GM19328 (cell line): ENCODE measurements around the gene TNIK.
A peak's percentile ranks its signal among the peaks of the same experiment; 100 is the strongest.

Experiments
- ATAC-seq: cut with Tn5 transposase; IDR thresholded peaks from one replicate; pipeline ENCODE4 v1.9.1; 2021; ENCODE audit warnings: mild to moderate bottlenecking, moderate library complexity; ENCODE audit not compliant: unreplicated experiment

The TNIK gene

DNA sequence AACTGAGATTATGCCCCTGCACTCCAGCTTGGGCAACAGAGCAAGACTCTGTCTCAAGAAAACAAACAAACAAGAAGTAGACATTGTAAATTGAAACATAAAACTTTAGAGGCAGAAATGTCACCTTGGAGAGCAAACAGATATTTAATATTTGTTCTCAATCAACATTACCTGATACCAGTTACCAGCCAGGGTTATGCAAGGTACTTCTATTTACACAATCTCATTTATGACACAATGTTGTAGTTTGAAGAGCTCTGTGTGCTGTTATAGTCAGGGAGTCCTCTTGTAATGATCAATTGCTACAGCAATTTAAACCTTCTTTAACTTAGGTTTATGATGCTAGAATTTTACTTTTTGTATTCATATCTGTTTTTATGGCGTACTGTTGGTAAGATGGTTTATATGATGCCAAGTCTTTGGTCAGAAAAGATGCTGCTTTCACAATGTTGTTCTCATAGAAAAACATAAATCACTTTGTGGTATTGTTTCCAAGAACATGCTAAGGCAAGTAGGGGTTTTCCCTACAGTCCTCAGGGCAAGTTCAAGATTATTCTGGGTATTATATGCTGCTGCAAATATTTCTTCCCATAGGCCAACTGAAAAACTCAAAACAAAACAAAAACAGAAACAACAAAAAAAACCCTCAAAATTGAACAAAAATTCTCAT is 173.5 kb downstream of the TNIK start:
- no peak for ATAC-seq

DNA sequence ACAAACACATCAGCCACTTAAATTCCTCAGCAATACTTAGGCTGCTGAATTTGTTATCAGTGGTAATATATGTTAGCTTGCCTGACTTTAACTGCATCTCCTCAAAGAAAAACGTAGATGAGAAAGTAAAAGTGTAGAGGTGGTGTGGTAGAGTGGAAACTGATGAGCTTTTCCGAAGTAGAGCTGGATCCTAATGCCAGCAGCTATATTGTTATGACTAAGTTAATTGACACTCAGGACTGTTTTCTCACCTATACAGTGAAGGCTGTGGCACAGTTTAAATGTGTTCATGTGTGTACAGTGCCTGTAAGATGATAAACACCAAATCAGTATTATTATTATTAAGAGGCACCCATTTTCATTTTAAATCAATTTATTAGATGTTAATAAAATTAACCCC is 174.9 kb downstream of the TNIK start:
- no peak for ATAC-seq

DNA sequence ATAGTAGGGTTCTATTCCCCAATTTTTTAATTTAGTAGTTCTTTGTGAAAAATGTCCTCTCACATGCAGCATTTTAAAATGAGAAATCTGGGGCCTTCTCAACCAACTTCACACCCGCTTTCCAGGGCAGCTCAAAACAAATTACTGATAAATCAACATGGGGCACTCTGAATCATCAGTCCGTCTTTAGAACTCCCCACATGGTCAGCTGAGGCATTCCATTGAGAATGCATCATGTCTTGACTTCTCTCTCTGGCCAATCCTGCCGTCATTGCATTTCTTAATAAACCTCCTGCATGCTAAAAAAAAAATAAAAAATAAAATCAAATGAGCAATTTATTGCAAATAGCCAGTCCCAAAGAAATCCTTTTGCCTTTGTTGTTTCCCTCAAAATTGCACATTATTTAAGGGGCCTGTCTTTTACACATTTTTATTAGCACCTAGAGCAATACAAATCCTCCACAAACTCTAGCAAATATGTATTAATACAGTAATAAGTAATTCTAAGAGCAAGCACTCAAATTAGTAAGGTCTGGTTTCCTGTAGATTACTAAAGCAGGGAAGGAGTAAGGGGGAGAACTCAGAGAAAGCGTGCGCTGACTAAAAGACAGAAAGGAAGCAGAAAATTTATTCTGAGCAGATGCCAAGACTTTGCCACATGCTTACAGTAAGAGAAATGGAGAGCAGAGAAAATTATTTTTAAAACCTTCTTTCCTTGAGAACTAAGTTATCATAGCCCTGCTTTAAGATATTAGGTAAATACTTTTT is 175.7 kb downstream of the TNIK start:
- peak; percentile 36 for ATAC-seq

DNA sequence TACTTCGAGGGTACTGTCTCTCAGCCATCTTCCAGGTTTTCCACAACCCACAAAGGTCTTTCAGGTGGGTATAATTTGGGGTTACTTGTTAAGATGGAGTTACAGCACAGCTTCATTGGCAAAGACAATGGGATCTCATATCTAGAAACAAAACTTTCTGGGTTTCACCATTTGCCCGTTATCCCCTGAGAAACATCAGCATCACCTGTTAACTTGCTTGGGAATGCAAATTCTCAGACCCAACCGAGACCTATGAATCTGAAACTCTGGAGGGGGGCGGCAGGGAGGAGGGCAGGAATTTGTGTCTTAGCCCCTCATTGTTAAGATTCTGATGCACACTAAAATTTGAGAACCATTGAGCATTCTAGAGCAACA is 176.4 kb downstream of the TNIK start:
- no peak for ATAC-seq

DNA sequence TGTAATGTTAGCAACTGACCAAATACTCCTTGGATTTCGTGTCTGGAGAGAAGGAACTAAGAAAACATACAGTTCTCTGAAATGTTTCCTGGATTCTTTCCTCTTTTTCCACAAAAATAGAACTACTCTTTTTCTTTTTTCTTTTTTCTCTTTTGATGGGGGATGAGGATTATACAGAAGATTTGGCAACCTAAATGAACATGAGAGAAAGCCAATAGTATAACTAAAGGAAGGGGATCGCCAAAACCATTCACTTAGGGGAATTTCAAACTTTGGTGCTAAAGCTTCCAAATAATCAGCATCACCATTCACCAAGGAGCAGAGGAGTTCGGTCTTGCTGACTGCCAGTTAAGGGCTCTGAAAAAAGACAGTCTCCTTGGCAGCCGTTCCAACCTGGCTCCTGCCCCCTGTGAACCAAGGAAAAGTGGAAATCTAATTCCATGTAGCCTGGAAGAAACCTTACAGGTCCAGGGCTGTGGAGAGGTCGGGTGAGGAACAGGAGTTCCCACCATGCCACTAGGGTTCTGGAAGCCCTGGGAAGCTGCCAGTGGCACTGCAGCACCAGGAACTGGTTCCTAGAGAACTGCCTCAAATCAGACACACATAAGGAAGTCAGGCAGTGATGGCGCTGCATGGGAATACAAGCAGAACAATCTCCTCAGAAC is 176.9 kb downstream of the TNIK start:
- no peak for ATAC-seq

DNA sequence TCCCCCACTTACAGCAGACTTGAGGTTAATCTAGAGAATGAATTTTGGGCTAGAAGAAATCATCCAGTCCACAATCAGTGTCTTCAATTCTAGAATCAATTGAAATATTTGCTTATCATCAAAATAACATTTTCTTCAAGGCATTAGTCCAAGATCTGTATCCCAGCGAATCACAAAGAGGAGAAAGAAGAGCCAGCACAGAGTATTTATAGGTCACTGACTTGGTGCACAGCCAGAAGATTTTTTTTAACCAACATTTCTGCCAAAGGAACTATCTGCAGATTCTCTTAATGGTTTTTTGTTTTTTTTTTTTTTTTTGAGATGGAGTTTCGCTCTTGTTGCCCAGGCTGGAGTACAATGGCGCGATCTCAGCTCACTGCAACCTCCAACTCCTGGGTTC is 178.2 kb downstream of the TNIK start:
- ATAC-seq: no peak

DNA sequence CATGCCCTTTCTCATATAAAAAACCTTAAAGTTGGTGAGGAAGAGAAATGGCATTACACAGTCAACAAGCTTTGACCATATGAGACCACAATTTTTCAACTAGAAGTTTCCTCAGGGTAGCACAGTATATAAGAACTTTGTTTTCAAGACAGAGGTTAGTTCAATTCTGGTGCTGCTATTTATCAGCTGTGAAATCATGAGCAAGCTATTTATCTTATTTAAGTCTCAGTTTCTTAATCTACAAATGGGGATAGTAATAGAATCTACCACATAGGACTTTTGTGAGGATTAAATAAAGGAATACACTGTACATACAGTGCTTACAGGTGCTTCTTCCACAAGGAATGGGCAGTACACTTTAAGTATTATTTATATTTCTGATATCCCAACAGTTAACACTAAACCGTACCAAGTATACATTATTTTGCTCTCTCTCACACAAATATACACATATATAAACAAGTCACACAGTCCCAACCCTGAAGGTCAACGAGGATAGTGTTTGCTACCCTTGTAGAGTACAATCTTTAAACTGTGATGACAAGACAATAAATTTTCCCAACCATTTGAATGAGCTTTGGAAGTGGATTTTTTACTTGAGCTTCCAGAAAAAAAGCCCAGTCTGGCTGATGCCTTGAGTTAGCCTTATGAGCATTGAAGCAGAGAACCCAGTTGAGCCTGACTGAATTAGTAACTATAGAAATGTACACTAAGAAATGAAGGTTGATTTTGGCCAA is 178.8 kb downstream of the TNIK start:
- no peak for ATAC-seq

DNA sequence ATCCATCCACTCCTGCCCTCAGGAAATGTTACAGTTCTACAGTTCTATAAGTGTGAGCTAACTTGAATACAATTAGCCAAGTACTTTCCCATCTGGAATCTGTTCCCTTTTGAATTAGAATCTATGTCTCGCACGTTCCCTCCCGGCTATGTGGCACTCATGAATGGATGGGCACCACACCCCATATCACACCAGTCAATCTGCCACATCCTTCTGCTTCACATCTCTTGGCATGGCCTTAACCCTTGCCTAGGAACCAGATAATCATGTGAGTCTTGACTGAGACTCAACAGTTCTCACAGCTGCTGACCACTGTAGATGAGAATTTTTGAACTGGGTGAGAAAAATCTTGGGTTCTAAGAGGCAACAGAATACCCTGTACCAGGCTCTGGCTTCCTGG is 180.2 kb downstream of the TNIK start:
- no peak for ATAC-seq

DNA sequence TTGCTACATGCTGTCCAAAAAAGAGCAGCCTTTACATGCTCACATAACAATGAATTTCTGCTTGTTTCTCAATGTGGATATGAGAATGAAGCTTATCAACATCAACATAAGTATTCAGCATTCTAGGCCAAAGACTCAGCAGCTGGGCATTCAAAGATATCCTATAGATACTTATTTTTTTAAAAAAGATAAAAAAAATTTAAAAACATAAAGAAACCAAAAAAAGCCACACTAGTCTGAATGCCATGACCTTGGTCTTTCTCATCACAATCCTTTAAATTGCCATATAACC is 182.0 kb downstream of the TNIK start:
- no peak for ATAC-seq

DNA sequence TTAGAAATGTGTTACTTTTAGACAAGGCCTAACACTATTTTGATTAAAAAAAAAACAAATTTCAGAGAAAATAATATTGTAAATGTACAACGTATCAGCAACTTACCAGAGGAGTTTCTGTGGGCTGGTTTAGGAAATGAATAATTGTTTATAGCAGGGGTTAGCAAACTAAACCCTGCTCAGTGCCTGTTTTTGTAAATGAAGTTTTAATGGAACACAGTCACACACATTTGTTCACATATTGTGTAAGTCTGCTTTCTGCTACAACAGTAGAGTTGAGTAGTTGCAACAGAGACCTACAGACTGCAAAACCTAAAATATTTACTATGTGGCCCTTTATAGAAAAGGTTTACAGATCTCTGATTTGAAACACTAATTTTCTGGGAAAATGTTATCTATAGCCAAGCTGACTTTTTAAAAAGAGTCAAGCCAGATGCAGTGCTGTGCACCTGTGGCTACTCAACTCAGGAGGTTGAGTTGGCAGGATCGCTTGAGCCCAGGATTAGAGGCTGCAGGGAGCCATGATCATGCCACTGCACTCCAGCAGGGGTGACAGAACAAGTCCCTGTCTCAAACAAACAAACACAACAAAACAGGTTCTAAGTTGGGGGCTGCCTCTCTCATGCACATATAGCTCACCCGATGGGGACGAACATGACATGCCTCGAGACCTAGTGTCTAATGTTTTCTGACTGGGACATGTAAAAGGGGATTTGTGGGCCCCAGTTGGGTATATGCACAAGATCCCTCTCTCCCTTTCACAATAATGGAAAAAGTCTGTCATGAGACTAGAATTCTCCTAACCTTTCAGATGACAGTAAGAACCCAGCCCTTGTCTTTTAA is 182.5 kb downstream of the TNIK start:
- no peak for ATAC-seq

DNA sequence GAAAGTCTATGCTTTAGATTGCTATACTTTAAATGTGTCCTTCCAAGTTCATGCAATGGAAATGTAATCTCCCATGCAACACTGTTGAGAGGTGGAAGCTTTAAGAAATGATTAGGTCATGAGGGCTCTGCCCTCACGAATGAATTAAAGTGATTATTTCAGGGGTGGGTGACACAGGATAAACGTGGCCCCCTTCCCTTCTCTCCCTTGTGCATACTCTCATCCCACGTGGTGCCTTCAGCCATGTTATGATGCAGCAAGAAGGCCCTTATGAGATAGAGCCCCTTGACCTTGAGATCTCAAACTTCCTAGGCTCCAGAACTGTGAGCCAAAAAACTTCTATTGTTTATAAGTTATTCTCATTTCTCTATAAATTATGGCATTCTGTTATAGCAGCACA is 183.3 kb downstream of the TNIK start:
- ATAC-seq: no peak

DNA sequence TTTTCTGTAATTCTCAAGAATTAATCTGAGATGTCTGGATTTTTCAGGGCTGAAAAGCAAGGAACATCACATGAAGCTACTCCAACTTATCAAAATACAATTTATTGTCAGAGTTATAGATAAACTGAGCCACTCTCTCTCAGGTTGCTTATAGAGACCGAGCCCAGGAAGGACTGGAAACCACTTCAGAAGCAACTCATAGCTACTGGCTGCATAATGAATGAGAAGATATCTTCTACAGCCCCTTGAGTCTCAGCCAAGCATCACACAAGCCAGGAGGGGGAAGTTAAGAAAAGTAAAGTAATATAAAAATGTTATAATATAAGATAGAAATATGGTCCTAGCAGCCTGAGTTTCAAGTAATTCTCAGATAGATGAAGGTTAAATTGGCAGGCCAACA is 186.0 kb downstream of the TNIK start:
- no peak for ATAC-seq

DNA sequence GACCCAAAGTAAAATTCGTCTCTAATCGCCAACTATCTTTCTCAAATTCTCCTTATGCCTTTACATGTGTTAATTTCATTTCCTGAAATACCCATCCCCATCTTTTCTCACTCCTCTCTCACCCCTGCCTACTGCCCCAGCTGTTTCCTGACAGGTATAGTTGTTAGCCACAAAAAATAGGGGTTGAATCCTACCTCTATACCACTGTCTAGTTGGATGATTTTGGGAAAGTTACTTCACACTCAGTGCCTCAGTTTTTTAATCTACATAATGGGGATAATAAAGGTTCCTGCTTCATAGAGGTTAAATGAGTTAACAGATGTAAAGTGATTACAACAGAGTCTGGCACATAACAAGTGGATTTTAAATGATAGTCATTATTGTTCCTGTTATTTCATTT is 189.7 kb downstream of the TNIK start:
- no peak for ATAC-seq

DNA sequence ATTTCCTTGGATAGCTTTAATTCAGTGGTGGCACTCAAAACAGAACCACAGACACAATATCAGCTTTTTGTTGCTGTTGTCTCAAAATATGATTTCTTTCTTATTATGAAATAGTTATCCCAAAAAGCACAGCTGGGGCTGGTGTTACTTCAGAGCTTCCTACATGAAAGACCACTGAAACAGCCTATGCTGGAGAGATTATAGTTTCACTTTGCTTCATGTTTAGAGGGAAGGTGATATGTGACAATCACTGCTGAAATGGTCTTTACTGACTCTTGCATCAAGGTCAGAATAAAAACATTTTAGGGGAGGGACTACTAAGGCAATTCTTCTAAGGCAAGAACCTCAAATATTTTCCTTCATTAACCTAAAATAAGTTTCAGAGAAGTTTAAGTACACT is 190.7 kb downstream of the TNIK start:
- ATAC-seq: no peak

DNA sequence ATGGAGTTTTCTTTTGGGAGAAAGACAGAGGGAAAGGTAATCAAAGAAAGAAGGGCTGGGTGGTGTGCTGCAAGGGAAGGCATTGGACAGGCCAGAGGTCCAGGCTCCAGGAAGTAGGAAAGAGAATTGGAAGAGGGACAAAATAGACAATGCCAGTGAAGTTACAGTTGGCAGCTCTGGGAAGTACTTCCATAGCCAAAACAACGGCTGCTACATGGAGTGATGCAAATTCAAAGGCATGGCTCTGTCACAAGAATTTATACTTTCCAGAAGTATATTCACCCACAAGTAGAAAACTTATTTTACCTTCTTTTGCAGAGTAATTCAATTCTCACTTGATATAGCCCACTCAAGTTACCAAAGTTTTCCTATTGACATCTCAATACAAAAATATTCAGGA is 191.5 kb downstream of the TNIK start:
- no peak for ATAC-seq

DNA sequence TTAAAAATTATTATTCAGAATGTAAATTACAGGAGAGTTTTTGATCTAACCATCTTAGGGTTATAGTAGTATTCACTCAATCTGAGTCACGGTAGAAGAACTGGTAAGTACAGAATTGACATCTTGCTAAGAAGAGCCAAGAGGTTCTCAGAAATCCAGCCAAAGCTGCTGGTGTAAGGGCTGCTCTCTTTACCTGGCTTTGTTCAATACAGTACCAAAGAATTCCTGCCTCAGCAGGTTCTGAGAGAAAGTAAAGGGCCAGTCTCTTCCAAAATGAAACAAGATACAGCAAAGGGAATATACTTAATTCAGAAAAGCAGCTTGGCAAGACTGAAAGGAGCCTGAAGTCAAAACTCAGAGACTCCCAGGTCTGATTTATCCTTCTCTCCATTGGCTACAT is 193.1 kb downstream of the TNIK start:
- ATAC-seq: no peak

DNA sequence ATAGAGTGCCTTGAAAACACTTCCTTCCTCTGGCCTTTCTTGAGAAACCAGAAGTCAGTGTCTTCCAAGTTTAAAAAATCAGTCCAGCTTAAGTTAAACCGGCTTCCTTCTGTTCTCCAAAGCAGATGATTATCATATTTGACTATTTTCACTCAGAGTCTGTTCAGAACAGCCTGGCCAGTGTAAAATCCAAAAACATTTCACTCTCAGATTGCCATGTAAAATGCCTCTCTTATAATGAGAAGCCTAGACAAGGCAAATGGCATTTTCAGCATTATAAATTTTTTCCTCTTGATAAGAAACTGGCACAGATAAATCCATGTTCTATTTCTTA is 193.5 kb downstream of the TNIK start:
- no peak for ATAC-seq

DNA sequence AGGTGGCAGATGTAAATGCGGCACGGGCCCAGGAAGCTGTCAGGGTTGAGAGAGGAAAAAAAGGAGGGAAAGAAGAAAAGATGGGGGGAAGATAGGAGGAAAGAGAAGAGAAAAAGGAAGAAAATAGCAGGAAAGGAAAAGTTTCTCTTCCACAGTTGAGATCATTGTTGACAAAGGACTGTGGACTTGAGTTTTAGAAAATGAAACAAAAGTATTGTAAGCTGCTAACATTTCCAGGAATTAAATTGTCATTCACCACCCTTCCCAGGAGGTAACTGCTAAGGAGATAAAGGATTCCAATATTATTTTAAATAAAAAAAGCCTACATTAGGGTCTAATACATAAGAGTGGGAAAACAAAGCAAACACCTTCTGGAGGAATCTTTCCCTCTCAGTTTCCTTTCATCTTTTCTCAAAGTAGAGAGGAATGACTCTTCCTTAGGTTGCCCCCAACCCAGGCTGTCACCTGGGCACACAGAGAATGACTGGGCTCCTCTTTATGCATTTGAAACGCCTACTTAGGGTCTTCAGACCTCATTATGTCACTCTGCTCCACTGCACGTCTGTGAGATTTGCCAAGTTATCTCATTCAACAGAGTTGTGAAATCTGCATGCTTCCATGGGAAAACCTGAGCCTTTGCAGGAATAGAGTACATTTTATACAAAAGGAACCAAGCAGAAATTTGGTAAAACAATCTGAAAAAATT is 194.0 kb downstream of the TNIK start:
- ATAC-seq: no peak

DNA sequence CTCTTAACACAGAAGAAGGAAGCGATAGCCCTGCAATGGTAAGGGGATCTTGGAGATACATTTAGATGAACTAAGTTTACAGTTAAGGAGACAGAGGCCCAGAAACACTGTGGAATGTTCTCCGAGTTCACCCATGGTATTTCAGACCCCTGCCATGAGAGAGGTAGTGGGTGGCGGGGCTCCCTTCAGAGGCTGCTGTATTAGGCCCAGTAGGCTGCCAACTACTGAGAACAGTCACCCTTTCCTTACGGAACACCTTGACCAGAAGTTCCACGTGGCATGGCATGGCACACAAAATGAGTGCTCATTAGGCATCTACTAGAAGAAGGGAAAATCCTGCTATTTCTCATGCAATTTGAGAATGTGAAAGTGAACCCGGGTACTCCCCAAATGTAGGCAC is 195.4 kb downstream of the TNIK start:
- ATAC-seq: no peak

DNA sequence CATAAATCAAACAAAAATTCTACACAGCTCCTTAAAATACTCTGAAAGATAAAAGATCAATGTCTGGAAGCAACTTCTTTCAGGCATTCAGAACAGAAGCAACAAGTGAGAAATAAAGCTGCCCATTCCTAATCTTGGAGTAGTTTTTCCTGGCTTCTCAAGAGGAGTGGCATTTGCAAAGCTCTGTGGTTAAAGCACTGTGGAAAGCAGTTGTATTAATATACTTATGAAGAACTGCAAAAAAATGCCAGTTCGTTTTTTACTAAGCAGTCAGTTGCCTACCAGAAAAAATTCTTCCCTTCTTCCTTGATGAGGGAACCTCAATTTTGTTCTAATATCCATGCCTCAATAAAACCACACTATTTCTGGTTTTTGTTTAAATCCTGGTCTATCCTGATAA is 197.8 kb downstream of the TNIK start:
- ATAC-seq: no peak
